ENCODE measurements around the gene ETS2. TPM values are rescaled to one million over a fixed set of nuclear protein-coding genes. Genes with fewer than 3 reads are reported as not detected.

ETS2 gene
- total RNA-seq (100 to 1,000 TPM in 2 of 7 donors, 10 to 100 TPM in 5; 57.5 to 152 (median 79.6) TPM), polyA plus RNA-seq (10 to 100 TPM; 35.8 to 81.1 TPM)
- long read RNA-seq, donor 1, transcript ETS2-202 (10 exons, 3,766 nt): major isoform, 20 of 60 reads
- long read RNA-seq, donor 1, partial matches to known transcripts: 33 of 60 reads
- long read RNA-seq, donor 1, other reads (novel, unspliced or antisense): 7 of 60 reads
- long read RNA-seq, donor 2, transcript ETS2-202 (10 exons, 3,766 nt): major isoform, 8 of 16 reads
- long read RNA-seq, donor 2, partial matches to known transcripts: 8 of 16 reads
- long read RNA-seq, donor 2, other reads (novel, unspliced or antisense): 0 of 16 reads
- long read RNA-seq, donor 3, transcript ETS2-202 (10 exons, 3,766 nt): major isoform, 40 of 69 reads
- long read RNA-seq, donor 3, partial matches to known transcripts: 21 of 69 reads
- long read RNA-seq, donor 3, other reads (novel, unspliced or antisense): 8 of 69 reads

DNA sequence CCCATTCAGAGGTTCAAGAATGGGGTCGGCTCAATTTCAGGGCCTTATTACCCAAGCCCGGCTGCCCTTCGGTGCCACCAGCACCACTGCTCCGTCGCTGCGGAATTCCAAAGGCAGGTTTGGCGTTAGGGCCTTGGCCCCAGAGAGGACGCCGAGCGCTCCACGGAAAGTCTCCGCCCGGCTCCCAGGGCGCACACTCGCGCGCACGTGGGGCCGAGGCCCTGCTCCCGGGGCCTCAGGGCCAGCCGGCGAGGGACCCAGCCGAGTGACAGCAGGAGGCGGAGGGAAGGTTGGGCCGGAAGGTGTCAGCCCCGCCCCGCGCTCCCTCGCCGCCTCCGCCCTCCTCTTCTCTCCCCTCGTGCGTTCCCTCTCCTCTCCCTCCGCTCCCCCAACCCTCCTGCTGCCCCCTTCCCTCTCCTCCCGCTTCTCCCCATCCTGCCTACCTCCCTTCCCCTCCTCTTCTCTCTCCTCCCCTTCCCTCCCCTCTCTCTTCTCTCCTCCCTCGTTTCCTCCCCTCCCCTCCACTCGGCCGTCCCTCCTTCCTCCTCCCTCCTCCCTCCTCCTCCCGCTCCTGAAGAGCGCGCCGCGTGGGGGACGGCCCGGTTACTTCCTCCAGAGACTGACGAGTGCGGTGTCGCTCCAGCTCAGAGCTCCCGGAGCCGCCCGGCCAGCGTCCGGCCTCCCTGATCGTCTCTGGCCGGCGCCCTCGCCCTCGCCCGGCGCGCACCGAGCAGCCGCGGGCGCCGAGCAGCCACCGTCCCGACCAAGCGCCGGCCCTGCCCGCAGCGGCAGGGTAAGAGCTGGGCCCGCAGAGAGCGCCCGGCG lies at the start of gene ETS2:
Gene ETS2, plus strand, starts transcription at position 602 of the 825 bp plus-strand sequence. CDS start 4,106 bp downstream, outside the sequence.
- intact Hi-C loops (cut with DNase I): loop anchor here (5.0 to 10.0 kb wide), 12 partner anchors 51 to 332 kb away; no protein-coding TSS in a partner anchor

DNA sequence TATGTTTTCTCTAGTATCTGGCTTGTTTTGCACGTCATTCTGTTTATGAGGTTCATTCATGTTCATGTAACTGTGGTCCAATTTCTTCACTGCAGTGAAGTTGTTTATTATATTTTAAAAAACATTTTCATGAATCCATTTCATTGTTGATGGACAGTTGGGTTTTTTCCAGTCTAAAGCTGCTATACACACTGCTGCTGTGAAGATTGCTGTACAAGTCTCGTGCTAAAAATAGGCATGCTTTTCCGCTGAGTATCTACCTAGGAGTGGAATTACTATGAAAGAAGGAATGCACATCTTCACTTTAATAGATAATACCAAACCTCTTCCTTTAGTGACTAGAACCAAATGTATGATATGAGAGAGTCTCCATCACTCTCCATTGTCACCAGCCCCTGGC lies 49.0 kb upstream of the ETS2 start:
- H3K27ac ChIP-seq: no peak overlapping the region
- no peaks in the 10 kb centered on the region for H3K27me3 ChIP-seq
- TF ChIP-seq, protein P1, sequence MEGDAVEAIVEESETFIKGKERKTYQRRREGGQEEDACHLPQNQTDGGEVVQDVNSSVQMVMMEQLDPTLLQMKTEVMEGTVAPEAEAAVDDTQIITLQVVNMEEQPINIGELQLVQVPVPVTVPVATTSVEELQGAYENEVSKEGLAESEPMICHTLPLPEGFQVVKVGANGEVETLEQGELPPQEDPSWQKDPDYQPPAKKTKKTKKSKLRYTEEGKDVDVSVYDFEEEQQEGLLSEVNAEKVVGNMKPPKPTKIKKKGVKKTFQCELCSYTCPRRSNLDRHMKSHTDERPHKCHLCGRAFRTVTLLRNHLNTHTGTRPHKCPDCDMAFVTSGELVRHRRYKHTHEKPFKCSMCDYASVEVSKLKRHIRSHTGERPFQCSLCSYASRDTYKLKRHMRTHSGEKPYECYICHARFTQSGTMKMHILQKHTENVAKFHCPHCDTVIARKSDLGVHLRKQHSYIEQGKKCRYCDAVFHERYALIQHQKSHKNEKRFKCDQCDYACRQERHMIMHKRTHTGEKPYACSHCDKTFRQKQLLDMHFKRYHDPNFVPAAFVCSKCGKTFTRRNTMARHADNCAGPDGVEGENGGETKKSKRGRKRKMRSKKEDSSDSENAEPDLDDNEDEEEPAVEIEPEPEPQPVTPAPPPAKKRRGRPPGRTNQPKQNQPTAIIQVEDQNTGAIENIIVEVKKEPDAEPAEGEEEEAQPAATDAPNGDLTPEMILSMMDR (IDR thresholded peaks at IDR 0.05): no peak
- TF ChIP-seq POLR2A (IDR thresholded peaks at IDR 0.05) (no peak), EP300 (IDR thresholded peaks at IDR 0.05) (no peak)
- DNase-seq: no peak
- H3K9me3 ChIP-seq: no peaks in the 10 kb centered on the region
- WGBS, 3 donors: 75 to 86% (median 77%) methylated on average over 3 of the region's 3 CpGs
- intact Hi-C loops (cut with DNase I): loop anchor here in 1 of 4 donors (10.0 kb wide), 2 partner anchors 48 to 168 kb away; partner anchors contain the start of gene ETS2
- H3K4me1 ChIP-seq (ENCODE audit: insufficient read depth): peaks cover 11% of the 10 kb centered on the region
- H3K36me3 ChIP-seq: no peaks in the 10 kb centered on the region
- H3K4me3 ChIP-seq: no peak overlapping the region

More for the DNA sequence above, at the start of gene ETS2:
- no peaks in the 10 kb centered on the region for H3K27me3 ChIP-seq
- H3K9me3 ChIP-seq: no peaks in the 10 kb centered on the region
- TF ChIP-seq EP300 (IDR thresholded peaks at IDR 0.05) (no peak), POLR2A (IDR thresholded peaks at IDR 0.05) (peak; percentile 89)
- H3K36me3 ChIP-seq: no peaks in the 10 kb centered on the region
- DNase-seq: peak; percentile 89 to 93 (median 92)
- peak within 1 kb of the TSS; percentile 97 for H3K4me3 ChIP-seq
- H3K27ac ChIP-seq: peak within 1 kb of the TSS; percentile 93 to 96
- peaks cover 4% of the 10 kb centered on the region for H3K4me1 ChIP-seq (ENCODE audit: insufficient read depth)
- WGBS, 3 donors: 0 to 1% (median 1%) methylated on average over 56 to 76 of the region's 76 CpGs

DNA sequence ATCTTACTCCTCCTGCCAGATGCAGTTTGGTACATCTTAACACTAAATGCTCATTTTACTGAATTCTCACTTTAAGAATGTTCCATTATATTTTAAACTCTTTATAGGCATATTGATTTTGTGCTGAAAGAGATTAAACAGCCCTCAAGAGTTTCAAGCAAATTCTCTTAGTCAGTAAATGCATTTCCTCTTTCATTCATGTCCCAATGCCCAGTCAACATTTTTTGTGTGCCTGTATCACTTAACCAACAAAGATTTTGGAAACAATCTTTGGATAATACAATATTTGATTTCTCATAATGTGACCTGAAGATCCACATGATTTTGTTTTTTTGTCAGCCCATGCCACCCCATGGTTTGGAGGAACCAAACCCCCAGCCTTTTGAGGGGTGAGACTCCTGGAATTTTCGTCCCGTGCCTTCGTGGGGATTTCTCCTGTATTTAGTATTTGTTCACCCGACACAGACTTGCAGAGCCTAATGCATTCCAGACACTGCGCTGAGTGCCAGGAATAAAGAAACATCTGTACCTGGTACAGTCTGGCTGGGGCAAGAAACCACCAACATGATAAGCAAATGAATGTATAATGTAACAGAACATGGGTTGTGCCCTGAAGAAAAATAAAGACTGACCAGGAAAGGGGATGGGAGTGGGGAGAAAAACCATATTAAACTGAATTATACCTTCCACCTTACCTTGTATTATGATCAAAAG lies 47.1 kb upstream of the ETS2 start:
- TF ChIP-seq EP300 (IDR thresholded peaks at IDR 0.05) (no peak), POLR2A (IDR thresholded peaks at IDR 0.05) (no peak)
- TF ChIP-seq, protein P1 (IDR thresholded peaks at IDR 0.05): no peak
- no peaks in the 10 kb centered on the region for H3K9me3 ChIP-seq
- H3K36me3 ChIP-seq: no peaks in the 10 kb centered on the region
- H3K4me1 ChIP-seq (ENCODE audit: insufficient read depth): peaks cover 6% of the 10 kb centered on the region
- H3K4me3 ChIP-seq: no peak overlapping the region
- 84 to 85% (median 84%) methylated on average over 5 of the region's 5 CpGs for WGBS, 3 donors
- DNase-seq: no peak
- H3K27me3 ChIP-seq: no peaks in the 10 kb centered on the region
- intact Hi-C loops (cut with DNase I): loop anchor here in 1 of 4 donors (10.0 kb wide), 2 partner anchors 46 to 166 kb away; partner anchors contain the start of gene ETS2
- H3K27ac ChIP-seq: no peak overlapping the region

DNA sequence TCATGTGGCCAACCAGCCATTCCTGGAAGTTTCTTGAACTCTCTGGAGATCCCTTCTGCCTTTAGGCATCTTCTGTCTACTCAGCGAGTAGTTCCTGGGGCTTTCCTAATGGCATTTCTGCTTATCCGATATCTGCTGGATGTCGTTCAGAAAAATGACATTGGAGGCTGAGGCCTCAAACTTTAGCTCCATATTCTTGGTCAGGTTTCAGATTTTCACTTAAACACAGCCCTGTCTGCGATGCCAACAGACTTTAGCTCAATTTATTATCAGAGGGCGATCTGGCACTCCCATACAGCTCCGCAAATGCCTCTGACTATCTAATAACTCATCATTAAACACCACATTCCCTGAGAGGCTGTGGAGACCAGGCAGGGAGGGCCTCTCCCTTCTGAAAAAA lies 46.3 kb upstream of the ETS2 start:
- H3K9me3 ChIP-seq: no peaks in the 10 kb centered on the region
- H3K27me3 ChIP-seq: no peaks in the 10 kb centered on the region
- TF ChIP-seq, protein P1 (IDR thresholded peaks at IDR 0.05): no peak
- TF ChIP-seq EP300 (IDR thresholded peaks at IDR 0.05): no peak
- TF ChIP-seq POLR2A (IDR thresholded peaks at IDR 0.05): no peak
- H3K4me3 ChIP-seq: no peak overlapping the region
- DNase-seq: no peak
- no peaks in the 10 kb centered on the region for H3K36me3 ChIP-seq
- peaks cover 6% of the 10 kb centered on the region for H3K4me1 ChIP-seq (ENCODE audit: insufficient read depth)
- 81 to 84% (median 83%) methylated on average over 6 of the region's 6 CpGs for WGBS, 3 donors
- intact Hi-C loops (cut with DNase I): loop anchor here in 1 of 4 donors (10.0 kb wide), 2 partner anchors 45 to 165 kb away; partner anchors contain the start of gene ETS2
- no peak overlapping the region for H3K27ac ChIP-seq

All from ovary (tissue), 10 donors.